Liver (tissue), 3 donors: ENCODE measurements around the gene LAMB3.

ENCODE experiments used
- JUND ChIP-seq, 2 donors: IDR thresholded peaks; 2 replicates each; pipeline ENCODE4 v1.6.1; 2016; ENCODE audit warnings: antibody characterized with exemption in 2 of 2
- RAD21 ChIP-seq, 2 donors: IDR thresholded peaks; 2 replicates each; pipeline ENCODE4 v1.6.1; 2016; ENCODE audit warnings: antibody characterized with exemption in 2 of 2, mild to moderate bottlenecking in 2 of 2
- RXRA ChIP-seq, 2 donors: IDR thresholded peaks; 2 replicates each; pipeline ENCODE4 v1.6.1; 2017 to 2018; ENCODE audit warnings: antibody characterized with exemption in 2 of 2, mild to moderate bottlenecking in 1 of 2
- SP1 ChIP-seq: IDR thresholded peaks from 2 replicates; pipeline ENCODE4 v1.6.1; 2018; ENCODE audit warnings: antibody characterized with exemption, mild to moderate bottlenecking
- TAF1 ChIP-seq: conservative IDR thresholded peaks from 2 replicates; pipeline ENCODE4 v1.6.1; 2016; ENCODE audit warnings: antibody characterized with exemption, mild to moderate bottlenecking
- YY1 ChIP-seq: IDR thresholded peaks from 2 replicates; pipeline ENCODE4 v1.6.1; 2016; ENCODE audit warnings: antibody characterized with exemption, mild to moderate bottlenecking
- TF ChIP-seq, protein P1 (sequence below): fragments of 150-350 bp; IDR thresholded peaks from 2 replicates; pipeline ENCODE4 v1.5.1; 2017; ENCODE audit warnings: improper control_type of control experiment, low read depth, low read length; ENCODE audit not compliant: missing input control
- TF ChIP-seq, protein P2 (sequence below): IDR thresholded peaks from 2 replicates; pipeline ENCODE4 v1.6.1; 2016; ENCODE audit warnings: antibody characterized with exemption
- TF ChIP-seq, protein P3 (sequence below): IDR thresholded peaks from 2 replicates; pipeline ENCODE4 v1.6.1; 2016; ENCODE audit warnings: antibody characterized with exemption, mild to moderate bottlenecking
- donor health status: healthy.
- donor health status: healthy.

DNA sequence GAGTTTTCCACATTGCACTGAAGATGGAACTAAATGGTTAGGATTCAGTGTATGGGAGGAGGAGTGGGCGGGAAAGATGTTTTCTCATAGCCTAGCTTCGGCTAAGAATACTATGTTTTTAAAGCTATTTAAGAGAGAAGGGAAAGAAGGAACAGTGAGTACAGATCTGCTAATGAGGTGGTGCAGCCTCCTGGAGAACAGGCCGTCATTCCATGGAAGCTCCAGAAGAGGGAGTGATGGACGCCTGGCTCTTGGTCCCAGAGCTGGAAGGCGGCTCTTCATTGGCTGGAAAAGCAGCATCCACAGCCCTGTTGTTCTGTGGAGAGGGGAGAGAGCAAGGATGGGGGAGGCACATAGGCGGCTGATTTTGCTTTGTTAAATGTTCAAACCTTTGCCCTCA, 61.8 kb downstream of the LAMB3 start:
- TF ChIP-seq, protein P1, sequence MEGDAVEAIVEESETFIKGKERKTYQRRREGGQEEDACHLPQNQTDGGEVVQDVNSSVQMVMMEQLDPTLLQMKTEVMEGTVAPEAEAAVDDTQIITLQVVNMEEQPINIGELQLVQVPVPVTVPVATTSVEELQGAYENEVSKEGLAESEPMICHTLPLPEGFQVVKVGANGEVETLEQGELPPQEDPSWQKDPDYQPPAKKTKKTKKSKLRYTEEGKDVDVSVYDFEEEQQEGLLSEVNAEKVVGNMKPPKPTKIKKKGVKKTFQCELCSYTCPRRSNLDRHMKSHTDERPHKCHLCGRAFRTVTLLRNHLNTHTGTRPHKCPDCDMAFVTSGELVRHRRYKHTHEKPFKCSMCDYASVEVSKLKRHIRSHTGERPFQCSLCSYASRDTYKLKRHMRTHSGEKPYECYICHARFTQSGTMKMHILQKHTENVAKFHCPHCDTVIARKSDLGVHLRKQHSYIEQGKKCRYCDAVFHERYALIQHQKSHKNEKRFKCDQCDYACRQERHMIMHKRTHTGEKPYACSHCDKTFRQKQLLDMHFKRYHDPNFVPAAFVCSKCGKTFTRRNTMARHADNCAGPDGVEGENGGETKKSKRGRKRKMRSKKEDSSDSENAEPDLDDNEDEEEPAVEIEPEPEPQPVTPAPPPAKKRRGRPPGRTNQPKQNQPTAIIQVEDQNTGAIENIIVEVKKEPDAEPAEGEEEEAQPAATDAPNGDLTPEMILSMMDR, result peak; percentile 6
- TF ChIP-seq, protein P2, sequence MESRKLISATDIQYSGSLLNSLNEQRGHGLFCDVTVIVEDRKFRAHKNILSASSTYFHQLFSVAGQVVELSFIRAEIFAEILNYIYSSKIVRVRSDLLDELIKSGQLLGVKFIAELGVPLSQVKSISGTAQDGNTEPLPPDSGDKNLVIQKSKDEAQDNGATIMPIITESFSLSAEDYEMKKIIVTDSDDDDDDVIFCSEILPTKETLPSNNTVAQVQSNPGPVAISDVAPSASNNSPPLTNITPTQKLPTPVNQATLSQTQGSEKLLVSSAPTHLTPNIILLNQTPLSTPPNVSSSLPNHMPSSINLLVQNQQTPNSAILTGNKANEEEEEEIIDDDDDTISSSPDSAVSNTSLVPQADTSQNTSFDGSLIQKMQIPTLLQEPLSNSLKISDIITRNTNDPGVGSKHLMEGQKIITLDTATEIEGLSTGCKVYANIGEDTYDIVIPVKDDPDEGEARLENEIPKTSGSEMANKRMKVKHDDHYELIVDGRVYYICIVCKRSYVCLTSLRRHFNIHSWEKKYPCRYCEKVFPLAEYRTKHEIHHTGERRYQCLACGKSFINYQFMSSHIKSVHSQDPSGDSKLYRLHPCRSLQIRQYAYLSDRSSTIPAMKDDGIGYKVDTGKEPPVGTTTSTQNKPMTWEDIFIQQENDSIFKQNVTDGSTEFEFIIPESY, result no peak
- TF ChIP-seq TAF1 (no peak), YY1 (no peak), RAD21 (IDR thresholded peaks at IDR 0.05) (peak in 1 of 2 donors; percentile 78), RXRA (IDR thresholded peaks at IDR 0.05) (peak in 1 of 2 donors; percentile 10), SP1 (no peak), JUND (IDR thresholded peaks at IDR 0.05) (no peak)
- TF ChIP-seq, protein P3, sequence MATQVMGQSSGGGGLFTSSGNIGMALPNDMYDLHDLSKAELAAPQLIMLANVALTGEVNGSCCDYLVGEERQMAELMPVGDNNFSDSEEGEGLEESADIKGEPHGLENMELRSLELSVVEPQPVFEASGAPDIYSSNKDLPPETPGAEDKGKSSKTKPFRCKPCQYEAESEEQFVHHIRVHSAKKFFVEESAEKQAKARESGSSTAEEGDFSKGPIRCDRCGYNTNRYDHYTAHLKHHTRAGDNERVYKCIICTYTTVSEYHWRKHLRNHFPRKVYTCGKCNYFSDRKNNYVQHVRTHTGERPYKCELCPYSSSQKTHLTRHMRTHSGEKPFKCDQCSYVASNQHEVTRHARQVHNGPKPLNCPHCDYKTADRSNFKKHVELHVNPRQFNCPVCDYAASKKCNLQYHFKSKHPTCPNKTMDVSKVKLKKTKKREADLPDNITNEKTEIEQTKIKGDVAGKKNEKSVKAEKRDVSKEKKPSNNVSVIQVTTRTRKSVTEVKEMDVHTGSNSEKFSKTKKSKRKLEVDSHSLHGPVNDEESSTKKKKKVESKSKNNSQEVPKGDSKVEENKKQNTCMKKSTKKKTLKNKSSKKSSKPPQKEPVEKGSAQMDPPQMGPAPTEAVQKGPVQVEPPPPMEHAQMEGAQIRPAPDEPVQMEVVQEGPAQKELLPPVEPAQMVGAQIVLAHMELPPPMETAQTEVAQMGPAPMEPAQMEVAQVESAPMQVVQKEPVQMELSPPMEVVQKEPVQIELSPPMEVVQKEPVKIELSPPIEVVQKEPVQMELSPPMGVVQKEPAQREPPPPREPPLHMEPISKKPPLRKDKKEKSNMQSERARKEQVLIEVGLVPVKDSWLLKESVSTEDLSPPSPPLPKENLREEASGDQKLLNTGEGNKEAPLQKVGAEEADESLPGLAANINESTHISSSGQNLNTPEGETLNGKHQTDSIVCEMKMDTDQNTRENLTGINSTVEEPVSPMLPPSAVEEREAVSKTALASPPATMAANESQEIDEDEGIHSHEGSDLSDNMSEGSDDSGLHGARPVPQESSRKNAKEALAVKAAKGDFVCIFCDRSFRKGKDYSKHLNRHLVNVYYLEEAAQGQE, result no peak
